ENCODE data around the gene GADD45A. TPM values are rescaled to one million over a fixed set of nuclear protein-coding genes. Genes with fewer than 3 reads are reported as not detected.
A peak's percentile ranks its signal among the peaks of the same experiment; 100 is the strongest.

Gene GADD45A
- total RNA-seq, 1 experiment from 2014 or later: 46.0 TPM

- DNase-seq (ENCODE audit: low read depth): no peak
These were observed 4.4 kb downstream of the GADD45A start for GRCh38 chr1:67689267-67690017.

- no peak for DNase-seq (ENCODE audit: low read depth)
These were observed 5.0 kb downstream of the GADD45A start for GRCh38 chr1:67690018-67690363.

DNA sequence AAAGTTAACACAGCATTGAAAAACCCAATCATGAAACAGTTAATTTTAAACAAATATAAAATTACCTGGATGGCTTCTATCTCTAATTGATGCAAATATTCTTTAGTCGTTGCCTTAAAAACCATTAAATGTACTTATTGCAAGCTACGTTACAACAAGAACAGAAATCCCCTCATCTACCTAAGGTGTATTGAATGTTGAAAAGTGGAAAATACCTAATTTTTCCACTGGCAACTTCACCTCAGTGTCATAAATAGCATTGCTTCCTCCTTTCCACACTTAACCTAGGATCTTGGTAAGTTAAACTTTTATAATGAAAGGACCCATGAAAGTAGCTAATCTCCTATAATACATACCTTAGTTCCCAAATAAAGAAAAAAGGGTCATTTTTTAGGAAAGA lies 5.4 kb downstream of the GADD45A start:
- no peak for DNase-seq (ENCODE audit: low read depth)

DNA sequence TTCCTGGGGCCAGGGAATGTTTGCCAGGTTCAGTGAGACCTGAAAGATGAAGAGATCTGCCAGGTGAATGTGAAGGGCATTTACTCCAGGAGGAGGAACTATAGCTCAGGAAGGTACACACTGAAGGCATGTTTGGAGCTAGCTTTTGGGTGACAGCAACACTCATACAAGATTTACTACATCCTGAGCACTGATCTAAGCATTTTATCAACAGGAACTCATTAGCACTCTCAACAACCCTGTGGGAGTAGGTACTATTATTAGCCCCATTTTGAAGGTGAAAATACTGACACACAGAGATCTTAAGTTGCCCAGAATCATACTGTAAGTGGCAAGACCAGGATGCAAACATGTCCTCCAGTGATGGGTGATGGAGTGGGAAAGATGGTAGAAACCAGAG lies 6.7 kb downstream of the GADD45A start:
- no peak for DNase-seq (ENCODE audit: low read depth)

- no peak for DNase-seq (ENCODE audit: low read depth)
These were observed 11.0 kb downstream of the GADD45A start for GRCh38 chr1:67695963-67696362.

- no peak for DNase-seq (ENCODE audit: low read depth)
These were observed 11.7 kb downstream of the GADD45A start for GRCh38 chr1:67696708-67697107.

GRCh38 chr1:67700220-67700619 lies 15.2 kb downstream of the GADD45A start:
- DNase-seq (ENCODE audit: low read depth): no peak

GRCh38 chr1:67700692-67701410 lies 15.8 kb downstream of the GADD45A start:
- peak; percentile 96 for DNase-seq (ENCODE audit: low read depth)

DNA sequence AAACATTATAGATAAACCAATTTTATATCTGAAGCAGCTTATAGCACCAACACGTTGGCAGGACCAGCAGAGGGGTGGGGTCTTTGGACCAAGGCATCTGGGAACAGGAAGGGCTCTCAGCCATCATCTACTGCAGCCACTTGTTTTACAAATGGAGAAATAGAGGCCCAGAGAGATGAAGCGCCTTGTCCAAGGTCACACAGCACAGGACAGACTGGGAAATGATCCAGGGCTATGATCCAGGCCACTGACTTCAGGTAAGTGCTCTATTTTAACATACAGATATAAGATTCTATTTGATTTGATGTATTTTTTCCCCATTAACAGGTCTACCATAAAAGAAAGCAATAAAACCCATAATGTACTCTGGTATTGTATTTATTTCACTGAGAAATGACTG lies 16.9 kb downstream of the GADD45A start:
- no peak for DNase-seq (ENCODE audit: low read depth)

GRCh38 chr1:67704351-67704750 lies 19.4 kb downstream of the GADD45A start:
- DNase-seq (ENCODE audit: low read depth): no peak

GRCh38 chr1:67705735-67706453 lies 20.9 kb downstream of the GADD45A start:
- DNase-seq (ENCODE audit: low read depth): no peak

DNA sequence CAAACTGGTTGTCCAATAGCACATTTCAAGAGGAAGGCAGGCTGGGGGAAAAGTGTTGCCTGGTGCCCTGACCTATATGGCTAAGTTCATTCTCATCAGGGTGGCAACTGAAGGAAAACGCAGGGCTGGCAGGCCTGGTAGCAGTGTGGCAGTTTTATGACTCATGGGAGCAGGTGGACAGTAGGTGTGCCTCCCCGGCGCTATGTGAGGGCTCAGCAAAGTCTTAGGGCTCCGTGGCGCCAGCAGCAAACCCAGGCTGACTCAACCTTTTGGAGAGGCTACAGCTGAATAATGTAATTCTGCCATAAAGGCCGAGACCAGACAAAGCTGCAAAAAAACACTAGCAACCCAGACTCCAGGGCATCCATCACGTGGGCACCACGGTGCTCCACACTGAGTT lies 23.6 kb downstream of the GADD45A start:
- no peak for DNase-seq (ENCODE audit: low read depth)

DNA sequence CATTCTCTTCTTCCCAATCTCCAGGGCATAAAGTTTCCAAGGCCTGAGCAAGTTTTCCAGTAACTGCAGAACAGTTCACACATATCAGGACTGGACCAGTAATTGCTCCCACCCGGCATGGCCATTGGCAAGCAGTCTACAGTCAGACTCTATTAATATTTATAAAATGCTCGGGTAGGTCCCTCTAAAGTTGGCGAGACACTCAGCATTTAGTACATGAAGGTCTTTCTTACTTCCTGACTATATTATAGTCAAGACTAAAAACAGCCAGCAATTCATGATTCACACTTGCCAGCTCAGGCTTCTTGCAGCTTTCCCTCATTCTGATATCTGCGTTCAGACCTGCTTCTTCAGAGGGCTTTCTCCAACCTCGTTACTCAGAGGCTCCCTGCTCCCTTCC lies 25.4 kb downstream of the GADD45A start:
- peak; percentile 66 for DNase-seq (ENCODE audit: low read depth)

DNA sequence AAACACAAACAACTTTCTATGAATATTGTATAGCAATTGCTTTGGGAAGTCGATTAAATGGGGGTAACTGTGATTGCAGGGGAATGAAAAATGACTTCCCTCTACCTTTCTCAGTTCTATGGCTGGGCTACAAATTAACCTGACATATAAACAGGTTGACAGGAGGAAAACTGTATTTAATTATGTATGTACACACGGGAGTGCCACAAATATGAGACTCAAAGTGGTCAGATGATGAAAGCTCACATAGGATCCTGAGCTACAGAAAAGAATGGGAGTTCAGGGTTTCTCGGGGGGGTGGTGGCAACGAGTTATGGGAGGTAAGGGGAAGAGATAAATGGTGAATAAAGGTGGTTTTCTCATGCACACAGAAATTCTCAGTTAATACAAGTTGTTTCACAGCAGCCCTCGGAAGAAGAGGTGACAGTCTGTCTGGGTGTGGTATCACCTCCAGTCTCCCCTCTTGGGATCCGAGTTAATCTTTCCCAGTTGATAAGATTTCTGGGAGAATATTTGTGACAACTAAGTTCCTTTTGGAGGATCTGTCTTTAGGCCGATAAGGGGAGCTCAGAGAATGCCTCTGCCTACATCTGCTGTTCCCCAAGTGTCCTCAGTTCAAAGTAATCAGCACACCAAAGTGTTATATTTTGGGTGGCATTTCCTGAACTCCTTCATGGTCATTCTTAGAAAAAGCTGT lies 26.3 kb downstream of the GADD45A start:
- DNase-seq (ENCODE audit: low read depth): no peak

GRCh38 chr1:67711855-67712212 lies 26.8 kb downstream of the GADD45A start:
- no peak for DNase-seq (ENCODE audit: low read depth)

GRCh38 chr1:67713057-67713846 lies 28.3 kb downstream of the GADD45A start:
- DNase-seq (ENCODE audit: low read depth): peak; percentile 95

DNA sequence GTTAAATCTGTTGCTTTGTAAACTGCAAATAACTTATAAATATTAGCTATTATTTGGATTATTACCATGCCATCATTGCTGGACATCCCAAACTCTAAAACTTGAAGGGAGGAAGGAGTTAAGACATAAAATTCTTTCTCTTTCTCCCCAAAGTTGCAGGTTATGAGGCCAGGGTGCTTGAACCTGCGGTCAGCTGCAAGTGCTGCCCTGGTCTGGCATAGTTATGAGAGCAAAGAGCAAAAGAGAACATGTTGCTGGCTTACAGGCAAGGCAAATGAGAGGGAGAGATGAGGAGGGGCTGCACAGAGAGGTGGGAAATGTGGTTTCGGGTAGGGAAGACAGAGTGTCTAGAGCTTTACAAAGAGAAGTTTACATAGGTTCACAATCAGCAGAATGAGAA lies 30.8 kb downstream of the GADD45A start:
- no peak for DNase-seq (ENCODE audit: low read depth)

DNA sequence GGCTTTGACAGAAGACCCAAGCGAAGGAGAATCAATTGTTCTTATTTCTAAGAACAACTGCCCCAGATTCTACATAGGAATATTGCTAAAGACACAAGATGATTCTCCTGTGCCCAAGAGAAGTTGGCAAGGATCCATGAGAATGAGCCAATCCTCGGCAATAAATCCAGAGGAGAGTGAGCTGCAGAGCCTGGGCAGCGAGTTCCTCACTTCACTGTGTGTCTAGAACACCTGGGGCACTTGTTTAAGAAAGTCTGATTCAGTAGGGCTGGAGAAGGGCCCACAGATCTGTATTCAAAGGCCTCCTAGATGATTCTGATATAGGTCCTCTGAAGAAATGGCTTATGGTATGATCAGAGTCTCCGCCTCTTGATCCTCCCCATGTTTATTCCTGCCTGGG lies 31.8 kb downstream of the GADD45A start:
- DNase-seq (ENCODE audit: low read depth): peak; percentile 57

GRCh38 chr1:67717876-67718275 lies 32.9 kb downstream of the GADD45A start:
- DNase-seq (ENCODE audit: low read depth): no peak

DNA sequence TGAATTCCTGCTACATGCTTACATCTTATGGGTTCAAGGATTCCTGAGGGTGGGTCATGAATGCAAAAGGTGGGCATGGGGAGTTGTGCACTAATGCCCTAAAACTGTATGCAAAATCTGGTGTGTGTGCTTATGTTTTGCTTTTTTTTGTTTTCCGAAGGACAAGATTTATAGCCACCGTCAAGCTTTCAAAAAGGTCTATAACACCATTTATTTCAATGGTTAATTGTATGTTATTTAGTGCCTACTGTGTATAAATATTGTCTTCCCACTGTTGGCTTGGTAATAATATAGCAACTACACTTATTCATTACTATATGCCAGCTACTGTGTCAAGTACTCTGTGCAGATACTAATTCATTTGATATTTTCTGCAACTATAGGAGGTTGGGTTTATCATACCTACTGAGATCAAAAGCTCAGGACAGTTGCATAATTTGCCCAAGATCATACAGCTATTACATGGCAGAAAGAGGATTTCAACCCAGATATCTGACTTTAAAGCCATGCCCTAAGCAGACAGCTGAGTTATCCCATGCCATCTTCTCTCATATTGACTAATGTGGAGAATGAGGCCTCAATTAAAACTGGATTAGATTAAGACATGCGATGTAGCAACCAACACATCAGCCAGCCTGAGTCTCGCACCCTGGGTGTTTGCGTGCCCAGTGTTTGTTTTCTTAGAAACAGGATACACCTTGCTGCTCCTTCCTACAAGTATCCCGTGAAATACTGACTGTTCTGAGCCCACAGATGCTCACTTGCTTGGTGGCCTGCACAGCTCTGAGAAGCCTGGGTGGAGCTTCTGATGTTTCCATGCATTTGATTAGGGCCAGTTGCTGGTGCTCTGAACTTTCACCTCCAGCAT lies 34.6 kb downstream of the GADD45A start:
- DNase-seq (ENCODE audit: low read depth): no peak

DNA sequence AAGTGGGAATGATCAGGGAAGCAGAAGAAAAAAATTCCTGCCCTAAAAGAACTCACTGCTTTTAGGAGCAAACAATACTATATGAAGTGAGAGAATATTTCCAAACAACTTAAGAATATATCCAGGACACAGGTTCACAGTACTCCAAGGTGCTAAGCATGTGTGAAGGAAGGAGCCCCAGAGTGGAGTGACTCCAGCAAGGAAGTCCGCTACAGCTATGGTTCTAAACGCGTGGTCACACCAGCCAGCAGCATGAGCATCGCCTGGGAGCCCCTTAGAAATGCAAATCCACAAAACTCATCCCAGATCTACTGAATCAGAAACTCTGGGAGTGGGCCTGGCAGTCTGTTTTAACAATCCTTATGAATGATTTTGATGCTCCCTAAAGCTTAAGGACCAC lies 36.1 kb downstream of the GADD45A start:
- DNase-seq (ENCODE audit: low read depth): no peak
